Activated CD4-positive, alpha-beta T cell treated with anti-CD3 and anti-CD28 coated beads, Interleukin-2, amount 50 U/mL, for 24 hours (primary cell): ENCODE measurements around the gene SMIM9.
"Not testable (repeated sequence)": the region's sequence is repeated elsewhere in the genome, so short reads cannot be mapped to it uniquely, and the experiment has no call there.

Experiments used
- DNase-seq, 2 donors: peaks; one replicate each; pipeline ENCODE4 v3.0.0-alpha.2; 2020; ENCODE audit warnings: low read depth in 1 of 2, low spot score in 1 of 2

SMIM9 gene

GRCh38 chrX:154834562-154834961 lies at the start of gene SMIM9:
Gene SMIM9 (minus strand): TSS chrX:154834662. CDS start chrX:154830856, 3,806 bp downstream.
- no peak for DNase-seq

GRCh38 chrX:154884069-154884468 lies 49.6 kb upstream of the SMIM9 start:
- DNase-seq, result not testable (repeated sequence)

GRCh38 chrX:154873329-154873728 lies 38.9 kb upstream of the SMIM9 start:
- no peak for DNase-seq

GRCh38 chrX:154868522-154868921 lies 34.1 kb upstream of the SMIM9 start:
- DNase-seq, result not testable (repeated sequence)

GRCh38 chrX:154855256-154855655 lies 20.8 kb upstream of the SMIM9 start:
- DNase-seq, result no peak

- DNase-seq, result no peak
Observed at GRCh38 chrX:154850957-154851611, 16.6 kb upstream of the SMIM9 start.

GRCh38 chrX:154840856-154841255 lies 6.4 kb upstream of the SMIM9 start:
- no peak for DNase-seq

GRCh38 chrX:154836163-154836562 lies 1.7 kb upstream of the SMIM9 start:
- DNase-seq, result no peak

GRCh38 chrX:154833746-154834274 lies 652 bp downstream of the SMIM9 start:
- DNase-seq, result no peak

- DNase-seq, result no peak
Observed at GRCh38 chrX:154829926-154830442, 4.5 kb downstream of the SMIM9 start.

- DNase-seq, result no peak
Observed at GRCh38 chrX:154829134-154829533, 5.3 kb downstream of the SMIM9 start.

GRCh38 chrX:154828016-154828408 lies 6.5 kb downstream of the SMIM9 start:
- no peak for DNase-seq

GRCh38 chrX:154827194-154828015 lies 7.1 kb downstream of the SMIM9 start:
- DNase-seq, result no peak

- not testable (repeated sequence) for DNase-seq
Observed at GRCh38 chrX:154825586-154825985, 8.9 kb downstream of the SMIM9 start.

- no peak for DNase-seq
Observed at GRCh38 chrX:154824638-154825037, 9.8 kb downstream of the SMIM9 start.

- no peak for DNase-seq
Observed at GRCh38 chrX:154822029-154822428, 12.4 kb downstream of the SMIM9 start.

GRCh38 chrX:154821523-154821922 lies 12.9 kb downstream of the SMIM9 start:
- no peak for DNase-seq

- no peak for DNase-seq
Observed at GRCh38 chrX:154819771-154820341, 14.6 kb downstream of the SMIM9 start.

- DNase-seq, result no peak
Observed at GRCh38 chrX:154818916-154819770, 15.3 kb downstream of the SMIM9 start.

- not testable (repeated sequence) for DNase-seq
Observed at GRCh38 chrX:154817048-154817618, 17.3 kb downstream of the SMIM9 start.
